Panc1 (cell line): ENCODE results near the gene KLK13. TPM values are rescaled to one million over a fixed set of nuclear protein-coding genes. Genes with fewer than 3 reads are reported as not detected.

Experiments used
- ATAC-seq: fragments of 200-7000 bp; cut with Tn5 transposase; 2 replicates; pipeline ENCODE4 v1.9.1; 2020; ENCODE audit warnings: mild to moderate bottlenecking, moderate library complexity
- BruUV-seq: library from RNA; stranded (reverse); fragments of 400-500 nt; replicated peaks from 2 replicates; lab custom pipeline; 2021; lab: Mats Ljungman, UMichigan
- CTCF ChIA-PET: fragments of 300-600 bp; sonication (Branson Sonifier 250); formaldehyde crosslinking; loops from one replicate; lab custom pipeline; 2022; ENCODE audit warnings: antibody characterized with exemption; lab: Charles Lee
- POLR2A ChIA-PET: fragments of 300-600 bp; sonication (Branson Sonifier 250); formaldehyde crosslinking; loops from one replicate; lab custom pipeline; 2022; ENCODE audit warnings: antibody characterized with exemption; lab: Charles Lee
- DNase-seq: peaks from one replicate; pipeline ENCODE4 v3.0.0-alpha.2; 2010; ENCODE audit warnings: low read depth, low spot score
- H3K27ac ChIP-seq: 2 replicates; pipeline ENCODE4 v1.5.1; 2011; ENCODE audit warnings: mild to moderate bottlenecking, low read length, inconsistent platforms
- H3K27me3 ChIP-seq: fragments of 200-500 bp; sonication (Bioruptor generic); 2 replicates; pipeline ENCODE4 v1.6.0; 2014; ENCODE audit warnings: low read length, inconsistent platforms; ENCODE audit not compliant: control insufficient read depth, insufficient read depth
- H3K36me3 ChIP-seq: fragments of 200-500 bp; sonication (Bioruptor generic); 2 replicates; pipeline ENCODE4 v1.5.1; 2014; ENCODE audit warnings: inconsistent platforms, mild to moderate bottlenecking, low read length, moderate library complexity; ENCODE audit not compliant: control insufficient read depth, insufficient read depth
- H3K4me1 ChIP-seq: 2 replicates; pipeline ENCODE4 v1.5.1; 2011; ENCODE audit warnings: inconsistent platforms, mild to moderate bottlenecking, low read length, moderate library complexity; ENCODE audit not compliant: control insufficient read depth, insufficient read depth
- H3K4me3 ChIP-seq, 2 experiments: 2 replicates each; pipeline ENCODE4 v1.5.1; 2011 to 2012; ENCODE audit warnings: low read depth in 2 of 2, low read length in 2 of 2, mild to moderate bottlenecking in 2 of 2, inconsistent platforms in 1 of 2, moderate library complexity in 1 of 2
- H3K9me3 ChIP-seq: fragments of 200-500 bp; sonication (Bioruptor generic); 2 replicates; pipeline ENCODE4 v1.5.1; 2014; ENCODE audit warnings: low read depth, mild to moderate bottlenecking, inconsistent platforms, low read length, moderate library complexity; ENCODE audit not compliant: control insufficient read depth, insufficient read depth
- POLR2AphosphoS5 ChIP-seq: IDR thresholded peaks from 2 replicates; pipeline ENCODE4 v1.6.1; 2012; ENCODE audit warnings: mild to moderate bottlenecking, low read depth, low read length, moderate library complexity
- SIN3A ChIP-seq: IDR thresholded peaks from 2 replicates; pipeline ENCODE4 v1.6.1; 2012; ENCODE audit warnings: low read depth, mild to moderate bottlenecking, low read length, moderate library complexity, borderline replicate concordance; ENCODE audit not compliant: insufficient read depth
- TCF7L2 ChIP-seq: IDR thresholded peaks from 2 replicates; pipeline ENCODE4 v1.6.1; 2011; ENCODE audit warnings: mild to moderate bottlenecking, low read depth, low read length, inconsistent platforms
- in situ Hi-C: cut with HindIII; loops from 2 replicates; pipeline ENCODE4 v1.10.0; 2016; ENCODE audit warnings: low sequenced_read_pairs, low pct_unique_long_range_greater_than_20kb
- intact Hi-C: fragments of 100-400 bp; cut with micrococcal nuclease; formaldehyde crosslinking; loops from one replicate; pipeline ENCODE4 v1.10.0; 2022; ENCODE audit not compliant: unreplicated experiment
- total RNA-seq: library from RNA; stranded (reverse); gene quantifications from one replicate; pipeline ENCODE4 v1.2.1, GENCODE V29; 2021; ENCODE audit not compliant: unreplicated experiment
- TF ChIP-seq, protein P1 (sequence below): fragments of 450-650 bp; IDR thresholded peaks from 2 replicates; pipeline ENCODE4 v1.5.1; 2017; ENCODE audit warnings: mild to moderate bottlenecking
- TF ChIP-seq, protein P2 (sequence below), 2 experiments: IDR thresholded peaks; 2 replicates each; pipeline ENCODE4 v1.6.1; 2011 to 2012; ENCODE audit warnings: low read depth in 2 of 2, control low read depth in 1 of 2, low read length in 1 of 2, mild to moderate bottlenecking in 1 of 2, moderate library complexity in 1 of 2; ENCODE audit not compliant: insufficient read depth in 1 of 2

The KLK13 gene
- total RNA-seq, 1 experiment from 2014 or later, result not detected

DNA sequence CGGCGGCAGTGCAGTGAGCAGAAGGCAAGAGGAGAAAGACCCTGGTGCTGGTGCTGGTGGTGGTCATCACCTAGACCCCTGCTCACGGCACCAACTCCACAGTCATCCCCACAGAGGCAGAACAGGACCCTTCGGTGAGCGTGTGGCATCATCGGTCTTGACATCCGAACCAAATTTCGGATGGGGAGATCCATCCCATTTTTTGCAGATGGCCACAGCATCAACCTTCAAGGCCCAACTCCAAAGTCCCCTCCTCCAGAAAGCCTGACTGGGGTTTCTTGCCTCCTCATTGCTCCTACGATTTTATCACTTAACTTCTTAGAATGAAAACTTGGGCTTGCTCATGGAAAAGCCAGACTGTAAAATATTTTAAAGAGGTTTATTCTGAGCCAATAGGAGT is 21.4 kb downstream of the KLK13 start:
- DNase-seq (no peak), ATAC-seq (no peak)
- H3K4me1 ChIP-seq, result no peaks in the 10 kb centered on the region
- no peak overlapping the region for H3K4me3 ChIP-seq
- TF ChIP-seq SIN3A (no peak), TCF7L2 (no peak)
- TF ChIP-seq, protein P1, sequence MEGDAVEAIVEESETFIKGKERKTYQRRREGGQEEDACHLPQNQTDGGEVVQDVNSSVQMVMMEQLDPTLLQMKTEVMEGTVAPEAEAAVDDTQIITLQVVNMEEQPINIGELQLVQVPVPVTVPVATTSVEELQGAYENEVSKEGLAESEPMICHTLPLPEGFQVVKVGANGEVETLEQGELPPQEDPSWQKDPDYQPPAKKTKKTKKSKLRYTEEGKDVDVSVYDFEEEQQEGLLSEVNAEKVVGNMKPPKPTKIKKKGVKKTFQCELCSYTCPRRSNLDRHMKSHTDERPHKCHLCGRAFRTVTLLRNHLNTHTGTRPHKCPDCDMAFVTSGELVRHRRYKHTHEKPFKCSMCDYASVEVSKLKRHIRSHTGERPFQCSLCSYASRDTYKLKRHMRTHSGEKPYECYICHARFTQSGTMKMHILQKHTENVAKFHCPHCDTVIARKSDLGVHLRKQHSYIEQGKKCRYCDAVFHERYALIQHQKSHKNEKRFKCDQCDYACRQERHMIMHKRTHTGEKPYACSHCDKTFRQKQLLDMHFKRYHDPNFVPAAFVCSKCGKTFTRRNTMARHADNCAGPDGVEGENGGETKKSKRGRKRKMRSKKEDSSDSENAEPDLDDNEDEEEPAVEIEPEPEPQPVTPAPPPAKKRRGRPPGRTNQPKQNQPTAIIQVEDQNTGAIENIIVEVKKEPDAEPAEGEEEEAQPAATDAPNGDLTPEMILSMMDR, result no peak
- intact Hi-C loops (no loop called here), in situ Hi-C loops (no loop called here)
- H3K27ac ChIP-seq, result no peak overlapping the region
- H3K9me3 ChIP-seq, result no peaks in the 10 kb centered on the region
- ChIA-PET POLR2A (no interaction called here), CTCF (no interaction called here)
- no peaks in the 10 kb centered on the region; the same call in 1 of the 2 replicates for H3K27me3 ChIP-seq
- no peaks in the 10 kb centered on the region for H3K36me3 ChIP-seq
- BruUV-seq, result no TSS peak

DNA sequence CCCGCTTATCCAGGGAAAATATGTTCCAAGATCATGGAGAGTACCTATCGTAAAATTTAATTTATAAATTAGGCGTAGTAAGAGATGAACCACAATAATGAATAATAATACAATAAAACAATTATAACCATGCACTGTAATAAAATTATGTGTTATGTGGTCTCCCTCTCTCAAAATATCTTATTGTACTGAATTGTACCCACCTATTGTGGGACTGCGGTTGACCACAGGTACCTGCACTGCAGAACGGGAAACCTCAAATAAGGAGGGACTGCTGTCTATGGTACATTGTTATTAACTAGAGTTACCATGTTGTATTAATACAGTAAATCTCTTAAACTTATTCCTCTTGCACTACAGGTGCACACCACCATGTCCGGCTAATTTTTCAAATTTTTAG is 24.7 kb downstream of the KLK13 start:
- no peak overlapping the region for H3K27ac ChIP-seq
- POLR2A ChIA-PET, result no interaction called here
- in situ Hi-C loops, result no loop called here

DNA sequence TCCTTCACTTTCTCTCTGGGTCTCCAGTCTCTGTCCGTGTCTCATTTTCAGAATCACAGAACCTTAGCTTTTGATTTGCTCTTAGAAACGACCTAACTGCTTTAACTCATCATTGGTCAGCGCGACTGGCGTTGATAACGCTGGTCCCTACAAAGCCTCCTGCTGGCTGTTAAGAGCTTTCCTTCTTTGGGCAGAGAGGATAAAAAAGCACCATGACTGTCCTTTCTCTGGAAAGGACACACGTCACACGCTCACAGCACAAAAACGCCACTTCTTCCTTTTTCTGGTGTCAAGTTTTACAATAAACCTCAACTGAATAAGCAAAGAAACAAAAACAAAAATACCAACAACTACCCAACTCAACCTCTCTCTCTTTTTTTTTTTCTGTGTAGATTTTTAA is 28.4 kb downstream of the KLK13 start:
- ChIA-PET POLR2A (interaction anchor here (0.7 kb wide), 1 partner anchor 238 kb away, joined by 3 read pairs; no protein-coding TSS in a partner anchor), CTCF (no interaction called here)
- BruUV-seq, result no TSS peak
- ATAC-seq (no peak), DNase-seq (no peak)
- Histone ChIP-seq H3K4me3 (no peak overlapping the region), H3K4me1 (no peaks in the 10 kb centered on the region), H3K27ac (no peak overlapping the region), H3K27me3 (no peaks in the 10 kb centered on the region), H3K36me3 (no peaks in the 10 kb centered on the region), H3K9me3 (no peaks in the 10 kb centered on the region)
- intact Hi-C loops, result no loop called here
- in situ Hi-C loops, result no loop called here
- TF ChIP-seq, protein P1, result no peak
- no peak for TF ChIP-seq SIN3A
- TF ChIP-seq, protein P2, sequence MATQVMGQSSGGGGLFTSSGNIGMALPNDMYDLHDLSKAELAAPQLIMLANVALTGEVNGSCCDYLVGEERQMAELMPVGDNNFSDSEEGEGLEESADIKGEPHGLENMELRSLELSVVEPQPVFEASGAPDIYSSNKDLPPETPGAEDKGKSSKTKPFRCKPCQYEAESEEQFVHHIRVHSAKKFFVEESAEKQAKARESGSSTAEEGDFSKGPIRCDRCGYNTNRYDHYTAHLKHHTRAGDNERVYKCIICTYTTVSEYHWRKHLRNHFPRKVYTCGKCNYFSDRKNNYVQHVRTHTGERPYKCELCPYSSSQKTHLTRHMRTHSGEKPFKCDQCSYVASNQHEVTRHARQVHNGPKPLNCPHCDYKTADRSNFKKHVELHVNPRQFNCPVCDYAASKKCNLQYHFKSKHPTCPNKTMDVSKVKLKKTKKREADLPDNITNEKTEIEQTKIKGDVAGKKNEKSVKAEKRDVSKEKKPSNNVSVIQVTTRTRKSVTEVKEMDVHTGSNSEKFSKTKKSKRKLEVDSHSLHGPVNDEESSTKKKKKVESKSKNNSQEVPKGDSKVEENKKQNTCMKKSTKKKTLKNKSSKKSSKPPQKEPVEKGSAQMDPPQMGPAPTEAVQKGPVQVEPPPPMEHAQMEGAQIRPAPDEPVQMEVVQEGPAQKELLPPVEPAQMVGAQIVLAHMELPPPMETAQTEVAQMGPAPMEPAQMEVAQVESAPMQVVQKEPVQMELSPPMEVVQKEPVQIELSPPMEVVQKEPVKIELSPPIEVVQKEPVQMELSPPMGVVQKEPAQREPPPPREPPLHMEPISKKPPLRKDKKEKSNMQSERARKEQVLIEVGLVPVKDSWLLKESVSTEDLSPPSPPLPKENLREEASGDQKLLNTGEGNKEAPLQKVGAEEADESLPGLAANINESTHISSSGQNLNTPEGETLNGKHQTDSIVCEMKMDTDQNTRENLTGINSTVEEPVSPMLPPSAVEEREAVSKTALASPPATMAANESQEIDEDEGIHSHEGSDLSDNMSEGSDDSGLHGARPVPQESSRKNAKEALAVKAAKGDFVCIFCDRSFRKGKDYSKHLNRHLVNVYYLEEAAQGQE (IDR thresholded peaks at IDR 0.05; ENCODE audit: insufficient read depth in 1 of 2, low read depth in 2 of 2, low read length in 1 of 2), result no peak
- TF ChIP-seq TCF7L2, result no peak
- no peak for TF ChIP-seq POLR2AphosphoS5

More for the DNA sequence above, 24.7 kb downstream of the KLK13 start:
- Histone ChIP-seq H3K4me1 (no peaks in the 10 kb centered on the region), H3K9me3 (no peaks in the 10 kb centered on the region), H3K36me3 (no peaks in the 10 kb centered on the region), H3K27me3 (no peaks in the 10 kb centered on the region), H3K4me3 (no peak overlapping the region)
- CTCF ChIA-PET, result no interaction called here
- no TSS peak for BruUV-seq
- DNase-seq (no peak), ATAC-seq (no peak)
- TF ChIP-seq, protein P1, result no peak
- TF ChIP-seq POLR2AphosphoS5 (no peak), SIN3A (no peak), TCF7L2 (no peak)
- intact Hi-C loops, result no loop called here
